Hematopoietic multipotent progenitor cell treated with erythropoietin and hydrocortisone succinate and interleukin-3 and kit ligand, for 15 days (in vitro differentiated cells): ENCODE results near the gene AP2A2.
A peak's percentile ranks its signal among the peaks of the same experiment; 100 is the strongest.

Experiments
- DNase-seq: peaks from one replicate; pipeline ENCODE4 v3.0.0-alpha.2; 2015; ENCODE audit warnings: low spot score

Gene AP2A2

GRCh38 chr11:925496-926301, at the start of gene AP2A2:
AP2A2 (plus strand) TSS chr11:925870; CDS start chr11:926022, 152 bp downstream.
- peak; percentile 93 for DNase-seq

GRCh38 chr11:876545-876944, 49.1 kb upstream of the AP2A2 start:
- peak; percentile 39 for DNase-seq

- peak; percentile 79 for DNase-seq
These were observed 48.1 kb upstream of the AP2A2 start for GRCh38 chr11:877565-877964.

- no peak for DNase-seq
These were observed 45.2 kb upstream of the AP2A2 start for GRCh38 chr11:880447-880846.

GRCh38 chr11:882596-882995, 43.1 kb upstream of the AP2A2 start:
- no peak for DNase-seq

- no peak for DNase-seq
These were observed 42.1 kb upstream of the AP2A2 start for GRCh38 chr11:883527-883926.

- DNase-seq = no peak
These were observed 41.0 kb upstream of the AP2A2 start for GRCh38 chr11:884578-885070.

- no peak for DNase-seq
These were observed 39.1 kb upstream of the AP2A2 start for GRCh38 chr11:886568-886967.

- DNase-seq = no peak
These were observed 38.1 kb upstream of the AP2A2 start for GRCh38 chr11:887589-887988.

- DNase-seq = no peak
These were observed 37.1 kb upstream of the AP2A2 start for GRCh38 chr11:888310-889212.

GRCh38 chr11:889257-889656, 36.4 kb upstream of the AP2A2 start:
- DNase-seq = no peak

GRCh38 chr11:889687-890475, 35.8 kb upstream of the AP2A2 start:
- DNase-seq = no peak

- DNase-seq = no peak
These were observed 34.7 kb upstream of the AP2A2 start for GRCh38 chr11:890794-891540.

GRCh38 chr11:893008-893654, 32.5 kb upstream of the AP2A2 start:
- DNase-seq = no peak

GRCh38 chr11:894575-895201, 31.0 kb upstream of the AP2A2 start:
- DNase-seq = no peak

GRCh38 chr11:895331-896110, 30.1 kb upstream of the AP2A2 start:
- DNase-seq = no peak

GRCh38 chr11:897253-898142, 28.2 kb upstream of the AP2A2 start:
- no peak for DNase-seq

GRCh38 chr11:898143-898511, 27.5 kb upstream of the AP2A2 start:
- DNase-seq = peak; percentile 46
